Effector memory CD4-positive, alpha-beta T cell (primary cell): Measurements from ENCODE around the gene PPP2R3A.
"Not testable (repeated sequence)": the region's sequence is repeated elsewhere in the genome, so short reads cannot be mapped to it uniquely, and the experiment has no call there.

ENCODE experiments used
- DNase-seq, 3 donors: peaks; one replicate each; pipeline ENCODE4 v3.0.0-alpha.2; 2020
- H3K27ac ChIP-seq: 2 replicates; pipeline ENCODE4 v1.7.0; 2013; ENCODE audit warnings: mild to moderate bottlenecking, low read length, moderate library complexity; ENCODE audit not compliant: insufficient read depth, poor library complexity, severe bottlenecking
- H3K27me3 ChIP-seq: replicated peaks from 2 replicates; pipeline ENCODE4 v1.7.0; 2013; ENCODE audit warnings: mild to moderate bottlenecking, low read length; ENCODE audit not compliant: insufficient read depth, control insufficient read depth, poor library complexity, severe bottlenecking
- H3K36me3 ChIP-seq: 2 replicates; pipeline ENCODE4 v1.7.0; 2013; ENCODE audit warnings: mild to moderate bottlenecking, low read length, moderate library complexity; ENCODE audit not compliant: control insufficient read depth, insufficient read depth
- H3K4me1 ChIP-seq: 2 replicates; pipeline ENCODE4 v1.7.0; 2013; ENCODE audit warnings: low read length, mild to moderate bottlenecking; ENCODE audit not compliant: control insufficient read depth, insufficient read depth, poor library complexity, severe bottlenecking
- H3K4me3 ChIP-seq: 2 replicates; pipeline ENCODE4 v1.7.0; 2013; ENCODE audit warnings: low read length, low read depth, mild to moderate bottlenecking; ENCODE audit not compliant: insufficient read depth, poor library complexity, severe bottlenecking
- H3K9me3 ChIP-seq: 2 replicates; pipeline ENCODE4 v1.7.0; 2013; ENCODE audit warnings: mild to moderate bottlenecking, low read length, moderate library complexity; ENCODE audit not compliant: control insufficient read depth

PPP2R3A gene

GRCh38 chr3:136078421-136079364 is 113.2 kb downstream of the PPP2R3A start:
- Histone ChIP-seq H3K4me1 (no peaks in the 10 kb centered on the region), H3K4me3 (no peak overlapping the region), H3K27me3 (no peaks in the 10 kb centered on the region), H3K36me3 (no peaks in the 10 kb centered on the region), H3K9me3 (no peaks in the 10 kb centered on the region), H3K27ac (no peak overlapping the region)
- DNase-seq = no peak

GRCh38 chr3:136083641-136084382 is 118.3 kb downstream of the PPP2R3A start:
- not testable (repeated sequence) for H3K9me3 ChIP-seq, H3K4me1 ChIP-seq, H3K27ac ChIP-seq, DNase-seq, H3K27me3 ChIP-seq, H3K36me3 ChIP-seq, H3K4me3 ChIP-seq

GRCh38 chr3:136085067-136085466 is 119.5 kb downstream of the PPP2R3A start:
- DNase-seq, H3K4me3 ChIP-seq, H3K27ac ChIP-seq, H3K27me3 ChIP-seq, H3K9me3 ChIP-seq, H3K4me1 ChIP-seq, H3K36me3 ChIP-seq: not testable (repeated sequence)

- no peaks in the 10 kb centered on the region for H3K4me1 ChIP-seq
- no peaks in the 10 kb centered on the region for H3K27me3 ChIP-seq
- no peaks in the 10 kb centered on the region for H3K36me3 ChIP-seq
- no peak overlapping the region for H3K4me3 ChIP-seq
- no peak overlapping the region for H3K27ac ChIP-seq
- H3K9me3 ChIP-seq = no peaks in the 10 kb centered on the region
- no peak for DNase-seq
These were observed 128.2 kb downstream of the PPP2R3A start for GRCh38 chr3:136093771-136094170.

- Histone ChIP-seq H3K27me3 (no peaks in the 10 kb centered on the region), H3K9me3 (no peaks in the 10 kb centered on the region), H3K4me1 (no peaks in the 10 kb centered on the region), H3K36me3 (no peaks in the 10 kb centered on the region), H3K4me3 (no peak overlapping the region), H3K27ac (no peak overlapping the region)
- no peak for DNase-seq
These were observed 139.5 kb downstream of the PPP2R3A start for GRCh38 chr3:136105044-136105443.

GRCh38 chr3:136106101-136106500 is 140.6 kb downstream of the PPP2R3A start:
- H3K36me3 ChIP-seq = no peaks in the 10 kb centered on the region
- H3K4me3 ChIP-seq = no peak overlapping the region
- H3K27ac ChIP-seq = no peak overlapping the region
- no peaks in the 10 kb centered on the region for H3K27me3 ChIP-seq
- no peaks in the 10 kb centered on the region for H3K9me3 ChIP-seq
- no peak for DNase-seq
- no peaks in the 10 kb centered on the region for H3K4me1 ChIP-seq

- DNase-seq = no peak
- no peaks in the 10 kb centered on the region for H3K36me3 ChIP-seq
- no peak overlapping the region for H3K27ac ChIP-seq
- no peaks in the 10 kb centered on the region for H3K27me3 ChIP-seq
- H3K4me3 ChIP-seq = no peak overlapping the region
- no peaks in the 10 kb centered on the region for H3K9me3 ChIP-seq
- no peaks in the 10 kb centered on the region for H3K4me1 ChIP-seq
These were observed 144.0 kb downstream of the PPP2R3A start for GRCh38 chr3:136109499-136109898.

- H3K9me3 ChIP-seq = no peaks in the 10 kb centered on the region
- no peaks in the 10 kb centered on the region for H3K36me3 ChIP-seq
- H3K4me1 ChIP-seq = no peaks in the 10 kb centered on the region
- H3K27me3 ChIP-seq = no peaks in the 10 kb centered on the region
- DNase-seq = no peak
- H3K4me3 ChIP-seq = no peak overlapping the region
- H3K27ac ChIP-seq = no peak overlapping the region
These were observed 145.0 kb downstream of the PPP2R3A start for GRCh38 chr3:136110481-136110880.

GRCh38 chr3:136114421-136114820 is 148.9 kb downstream of the PPP2R3A start:
- H3K36me3 ChIP-seq = no peaks in the 10 kb centered on the region

GRCh38 chr3:136119332-136119731 is 153.8 kb downstream of the PPP2R3A start:
- DNase-seq, H3K27me3 ChIP-seq, H3K27ac ChIP-seq, H3K9me3 ChIP-seq, H3K4me3 ChIP-seq, H3K4me1 ChIP-seq, H3K36me3 ChIP-seq: not testable (repeated sequence)

More at GRCh38 chr3:136114421-136114820, 148.9 kb downstream of the PPP2R3A start:
- Histone ChIP-seq H3K4me1 (no peaks in the 10 kb centered on the region), H3K27ac (no peak overlapping the region), H3K27me3 (no peaks in the 10 kb centered on the region), H3K9me3 (no peaks in the 10 kb centered on the region), H3K4me3 (no peak overlapping the region)
- DNase-seq = no peak
